ENCODE data around the gene USP46.
A peak's percentile ranks its signal among the peaks of the same experiment; 100 is the strongest.

The USP46 gene

DNA sequence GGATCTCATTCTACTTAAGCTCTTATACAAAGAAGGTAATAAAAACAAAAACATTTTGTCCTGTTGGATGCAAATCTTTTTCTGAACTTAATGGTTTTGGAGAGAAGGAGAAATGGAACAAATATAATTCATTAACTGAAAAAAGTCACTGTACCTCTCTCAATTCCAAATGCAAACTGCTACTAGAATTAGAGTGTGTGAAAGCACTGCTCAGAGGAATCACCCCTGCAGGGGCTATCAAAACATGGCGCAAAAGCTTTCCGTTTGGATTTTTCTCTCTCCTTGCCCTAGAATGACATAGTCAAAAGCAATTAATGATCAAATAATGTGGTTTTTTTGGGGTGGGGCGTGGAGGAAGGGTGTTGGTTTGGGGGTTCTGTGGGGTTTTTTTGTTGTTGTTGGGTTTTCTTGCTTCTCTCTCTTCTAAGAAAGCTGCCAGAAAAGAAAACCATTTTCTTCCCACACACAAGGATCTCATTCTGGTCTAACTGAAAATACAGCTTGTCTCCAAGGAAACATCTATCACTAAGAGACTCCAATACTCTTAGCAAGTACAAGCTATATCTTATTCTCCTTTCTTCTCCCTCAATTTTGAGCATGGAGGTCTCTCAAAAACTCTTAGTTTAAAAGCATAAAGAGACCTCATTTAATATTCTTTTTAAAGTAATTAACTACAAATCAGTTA lies 41.6 kb downstream of the USP46 start:
- DNase-seq = no peak

DNA sequence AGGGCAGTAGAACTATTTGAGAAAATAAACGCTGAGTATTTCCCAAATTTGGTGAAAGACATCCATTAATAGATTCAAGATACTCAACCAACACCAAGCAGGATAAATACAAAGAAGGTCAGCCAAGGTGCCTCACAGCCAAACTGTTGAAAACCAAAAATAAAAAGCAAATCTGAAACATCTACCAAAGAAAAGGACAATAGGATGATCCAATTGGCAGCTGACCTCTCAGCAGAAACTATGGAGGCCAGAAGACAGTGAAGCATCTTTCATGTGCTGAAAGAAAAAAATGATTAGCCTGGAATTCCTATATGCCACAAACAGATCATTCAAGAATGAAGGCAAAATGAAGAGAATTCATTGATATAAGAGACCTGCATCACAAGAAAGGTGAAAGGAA lies 44.9 kb downstream of the USP46 start:
- DNase-seq = no peak

GRCh38 chr4:52612341-52612740 lies 46.8 kb downstream of the USP46 start:
- DNase-seq = no peak

- no peak for DNase-seq
Measured at GRCh38 chr4:52611030-52611555, 48.0 kb downstream of the USP46 start.

DNA sequence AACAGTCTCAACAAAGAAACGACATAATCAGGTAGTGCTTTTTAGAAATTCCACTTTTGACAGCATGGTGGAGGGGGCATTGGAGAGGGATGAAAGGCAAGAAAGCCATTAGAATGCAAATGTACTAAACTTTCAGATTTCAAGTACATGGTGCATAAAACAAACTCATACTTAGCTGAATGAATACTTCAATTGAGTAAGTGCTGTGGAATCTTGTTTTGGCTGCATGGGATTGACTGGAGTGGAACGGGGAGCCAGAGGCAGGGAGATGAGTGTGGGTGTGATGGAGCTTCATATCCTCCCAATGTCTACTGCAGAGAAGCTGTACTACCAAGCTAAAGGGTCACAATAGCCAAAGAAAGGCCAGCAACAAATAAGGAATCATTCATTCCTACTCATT lies 52.4 kb downstream of the USP46 start:
- DNase-seq = no peak

DNA sequence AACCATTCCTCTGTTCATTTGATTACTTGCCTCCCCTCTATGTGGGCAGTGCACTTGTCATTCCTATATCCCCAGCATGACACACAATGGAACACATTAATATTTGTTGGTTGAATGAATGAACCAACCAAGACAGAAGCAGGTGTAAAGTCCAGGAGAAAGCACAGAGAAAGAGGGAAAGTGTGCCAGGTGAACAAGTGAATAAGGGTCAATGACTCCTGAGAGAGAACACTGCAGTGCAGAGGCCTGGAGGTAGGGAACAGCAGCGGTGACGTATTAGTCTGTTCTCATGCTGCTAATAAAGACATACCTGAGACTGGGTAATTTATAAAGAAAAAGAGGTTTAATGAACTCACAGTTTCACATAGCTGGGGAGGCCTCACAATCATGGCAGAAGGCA lies 53.1 kb downstream of the USP46 start:
- no peak for DNase-seq

- no peak for DNase-seq
Measured at GRCh38 chr4:52604215-52604614, 54.9 kb downstream of the USP46 start.

GRCh38 chr4:52600275-52600674 lies 58.8 kb downstream of the USP46 start:
- DNase-seq = no peak

- no peak for DNase-seq
Measured at GRCh38 chr4:52595001-52595400, 64.1 kb downstream of the USP46 start.

- no peak for DNase-seq
Measured at GRCh38 chr4:52592287-52592686, 66.8 kb downstream of the USP46 start.

DNA sequence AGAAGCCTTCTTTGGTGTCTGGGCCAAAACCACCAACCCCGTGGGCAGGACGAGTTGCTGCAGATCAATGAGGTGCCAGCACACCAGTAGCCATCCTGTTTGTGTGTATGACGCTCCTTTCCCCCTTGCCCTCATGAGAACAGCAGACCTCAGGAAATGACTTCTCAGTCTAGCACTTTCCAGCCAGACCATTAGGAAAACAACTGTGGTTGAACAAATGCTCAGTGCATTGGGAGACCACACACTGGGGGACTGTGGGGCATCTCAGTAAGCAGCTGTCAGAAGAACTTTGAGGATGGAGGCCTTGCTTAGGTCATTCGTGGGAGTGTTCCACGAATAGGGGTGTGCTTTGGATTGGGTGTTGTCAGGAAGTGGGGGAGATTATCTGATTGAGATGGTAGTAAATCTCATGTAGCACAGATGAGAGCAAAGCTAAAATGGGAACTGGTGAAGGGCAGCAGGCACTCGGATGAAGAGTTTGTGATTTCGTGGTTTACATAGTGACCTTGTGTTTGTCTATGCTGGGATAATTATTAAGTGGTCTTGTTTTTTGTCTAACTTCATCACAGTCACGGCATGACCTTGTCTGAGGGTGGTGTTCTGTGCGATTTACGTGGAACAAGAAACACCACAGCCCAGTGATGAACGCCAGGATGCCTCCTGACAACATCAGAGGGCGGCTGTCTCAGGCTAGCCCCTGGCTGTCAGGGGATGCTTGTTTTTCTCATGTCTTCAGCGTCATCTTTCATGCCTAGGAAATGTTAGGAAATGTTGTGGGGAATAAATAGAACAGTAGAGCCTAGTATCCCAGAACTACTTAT lies 70.1 kb downstream of the USP46 start:
- no peak for DNase-seq

GRCh38 chr4:52588097-52588496 lies 71.0 kb downstream of the USP46 start:
- no peak for DNase-seq

DNA sequence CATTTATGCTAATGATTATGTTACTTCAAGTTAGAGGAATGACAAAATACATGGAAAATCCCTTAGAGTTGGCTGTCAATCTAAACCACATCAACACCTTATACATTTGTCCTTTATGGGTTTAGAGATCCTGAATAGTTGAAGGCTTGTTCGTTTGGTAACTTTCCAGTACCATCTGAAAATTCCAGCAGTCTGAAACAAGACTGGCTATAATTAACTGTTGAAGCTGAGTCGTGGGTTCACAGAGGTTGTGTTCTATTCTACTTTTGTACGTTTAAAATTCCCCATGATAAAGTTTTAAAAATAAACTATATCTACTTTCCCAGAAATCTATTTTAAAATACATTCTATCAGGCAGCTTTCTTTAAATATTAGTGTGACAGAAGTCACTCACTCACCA lies 73.0 kb downstream of the USP46 start:
- no peak for DNase-seq

DNA sequence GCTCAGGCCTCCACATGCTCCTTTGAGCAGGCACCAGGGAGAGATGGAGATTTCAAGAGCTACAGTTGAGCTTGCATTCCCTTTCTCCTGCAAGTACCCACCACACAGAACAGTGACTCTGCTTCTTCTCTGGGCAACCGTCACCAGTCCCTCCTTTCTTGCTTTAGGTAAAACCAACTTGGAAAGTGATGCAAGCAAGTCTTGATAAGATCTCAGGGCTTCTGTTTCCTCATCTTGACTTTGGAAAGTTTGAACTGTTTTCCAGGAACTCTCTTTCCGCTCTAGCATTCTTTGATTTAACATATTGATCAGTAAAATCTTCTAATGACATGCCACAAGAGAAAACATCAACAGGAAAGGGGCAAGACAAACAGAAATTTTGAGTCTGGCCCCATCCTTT lies 73.7 kb downstream of the USP46 start:
- no peak for DNase-seq

GRCh38 chr4:52579602-52580272 lies 79.4 kb downstream of the USP46 start:
- DNase-seq = no peak

DNA sequence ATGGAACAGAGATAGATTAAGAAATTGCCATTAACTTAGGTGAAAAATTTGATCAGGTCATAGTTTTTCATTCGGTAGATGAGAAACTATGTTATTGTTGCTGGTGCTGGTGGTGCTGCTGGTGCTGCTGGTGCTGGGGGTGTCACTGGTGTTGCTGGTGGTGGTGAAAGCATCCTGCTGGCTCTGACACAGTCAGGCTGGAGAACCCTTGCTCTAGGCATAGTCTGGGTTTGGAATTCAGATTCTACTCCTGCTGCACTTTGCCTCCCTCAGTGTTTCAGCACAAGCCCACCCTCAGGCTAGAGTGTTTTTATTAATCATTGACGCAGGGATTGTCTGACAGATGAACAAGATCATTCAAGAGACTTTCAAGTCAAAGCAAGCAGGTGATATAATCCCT lies 80.2 kb downstream of the USP46 start:
- no peak for DNase-seq

DNA sequence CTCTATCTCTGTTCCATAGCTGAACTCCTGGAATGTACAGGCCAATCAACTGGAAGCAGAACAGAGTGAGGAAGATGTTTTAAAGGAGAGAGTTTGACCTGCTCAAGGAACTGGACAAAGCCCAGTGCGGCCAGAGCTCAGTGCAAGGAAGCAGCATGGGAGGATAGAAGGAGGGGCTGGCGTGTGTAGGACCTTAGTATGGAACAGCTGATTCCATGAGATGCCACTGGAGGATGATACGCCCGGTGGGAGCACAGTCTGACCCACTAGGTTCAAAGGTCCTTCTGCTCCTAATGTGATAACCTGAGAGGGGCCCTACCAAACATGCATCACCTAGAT lies 81.5 kb downstream of the USP46 start:
- DNase-seq = no peak

GRCh38 chr4:52576961-52577623 lies 82.0 kb downstream of the USP46 start:
- no peak for DNase-seq

- DNase-seq = no peak
Measured at GRCh38 chr4:52576326-52576725, 82.8 kb downstream of the USP46 start.

- DNase-seq = no peak
Measured at GRCh38 chr4:52575406-52575805, 83.7 kb downstream of the USP46 start.

DNA sequence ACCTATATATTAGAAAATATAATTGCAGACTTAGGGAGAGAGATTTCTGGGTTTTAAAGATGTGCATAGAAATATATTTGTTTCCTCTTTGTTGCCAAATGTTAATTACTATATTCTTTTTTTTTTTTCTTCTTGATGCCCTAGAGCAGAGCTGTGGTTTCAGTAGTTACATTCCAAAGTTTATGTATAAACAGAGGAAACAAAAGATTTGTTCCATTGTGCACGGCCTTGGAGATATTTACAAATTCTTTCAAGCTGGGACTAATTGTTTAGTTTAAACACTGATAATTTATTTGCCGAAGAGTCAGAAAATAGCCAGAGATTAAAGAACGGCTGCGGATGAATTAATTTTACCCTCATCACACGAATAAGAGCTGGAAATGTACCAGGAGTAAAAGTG lies 85.1 kb downstream of the USP46 start:
- DNase-seq = peak; percentile 85

DNA sequence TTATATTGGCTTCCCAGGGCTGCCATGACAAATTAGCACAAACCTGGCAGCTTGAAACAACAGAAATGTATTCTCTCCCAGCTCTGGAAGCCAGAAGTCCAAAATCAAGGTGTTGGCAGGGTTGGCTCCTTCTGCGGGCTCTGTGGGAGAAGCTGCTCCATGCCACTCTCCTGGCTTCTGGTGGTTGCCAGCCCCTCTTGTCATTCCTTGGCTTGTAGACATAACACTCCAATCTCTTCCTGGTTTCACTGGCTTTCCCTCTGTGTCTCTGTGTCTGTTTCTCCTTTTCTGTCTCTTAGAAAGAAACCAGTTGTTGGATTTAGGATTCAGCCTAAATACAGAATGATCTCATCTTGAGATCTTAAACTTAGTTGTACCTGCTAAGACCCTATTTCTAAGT lies 85.5 kb downstream of the USP46 start:
- no peak for DNase-seq

DNA sequence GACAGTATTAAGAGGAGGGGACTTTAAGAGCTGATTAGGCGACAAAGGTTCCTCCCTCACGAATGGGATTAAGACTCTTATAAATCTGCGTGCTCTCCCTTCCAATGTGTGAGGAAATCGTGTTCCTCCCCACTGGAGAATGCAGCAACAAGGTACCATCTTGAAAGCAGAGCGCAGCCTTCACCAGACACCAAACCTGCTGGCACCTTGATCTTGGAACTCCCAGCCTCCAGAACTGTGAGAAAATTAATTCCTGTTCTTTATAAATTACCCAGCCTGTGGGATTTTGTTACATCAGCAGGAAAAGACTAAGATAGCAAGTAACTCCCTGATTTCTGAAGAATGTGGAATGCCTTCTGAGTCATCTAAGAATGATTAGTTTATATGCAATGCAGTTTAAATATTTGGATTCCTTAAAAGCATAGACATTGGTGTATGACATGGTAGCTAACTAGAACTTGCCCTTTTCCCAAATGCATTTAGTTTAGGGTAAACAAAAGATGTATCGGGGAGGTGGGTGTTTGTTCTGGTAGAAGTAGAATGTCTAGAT lies 86.1 kb downstream of the USP46 start:
- no peak for DNase-seq

All from COR-L47 (cell line).